Lower leg skin (tissue), 3 donors: ENCODE results near the gene TMEM163.

ENCODE experiments used
- POLR2A ChIP-seq, 2 donors: fragments of 450-650 bp; IDR thresholded peaks; one replicate each; pipeline ENCODE4 v1.6.1; 2016 to 2017; ENCODE audit warnings: antibody characterized with exemption in 2 of 2, mild to moderate bottlenecking in 1 of 2, moderate library complexity in 1 of 2
- TF ChIP-seq, protein P1 (sequence below), 3 donors: fragments of 450-650 bp; IDR thresholded peaks; one replicate each; pipeline ENCODE4 v1.5.1; 2016; ENCODE audit warnings: antibody characterized with exemption in 3 of 3, mild to moderate bottlenecking in 3 of 3, moderate library complexity in 2 of 3

DNA sequence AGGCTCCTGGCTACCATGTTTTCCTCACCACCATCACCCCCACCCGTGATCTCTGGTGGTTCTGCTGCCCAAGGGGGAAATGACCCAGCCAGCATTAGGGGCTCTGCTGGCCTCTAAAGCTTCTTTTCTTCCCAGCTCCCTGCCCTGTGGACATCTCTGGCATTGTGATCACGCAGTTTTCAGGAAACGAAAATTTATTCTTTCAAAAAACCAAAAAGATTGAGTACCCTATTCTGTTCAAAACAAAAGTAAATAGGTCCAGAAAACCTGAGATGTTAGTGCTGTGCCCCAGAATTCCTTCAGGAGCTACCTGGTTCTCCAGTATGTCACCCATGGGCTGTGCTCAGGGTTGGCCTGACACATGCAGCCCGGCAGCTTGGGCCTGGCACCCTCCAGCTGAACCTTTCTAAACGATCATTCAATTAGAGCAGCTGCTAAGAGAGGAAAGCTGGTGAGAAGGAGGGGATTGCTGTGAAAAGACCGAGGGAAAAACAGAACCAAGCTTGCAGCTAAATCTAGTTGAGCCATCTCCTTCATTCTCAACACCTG lies 307.4 kb downstream of the TMEM163 start:
- TF ChIP-seq, protein P1, sequence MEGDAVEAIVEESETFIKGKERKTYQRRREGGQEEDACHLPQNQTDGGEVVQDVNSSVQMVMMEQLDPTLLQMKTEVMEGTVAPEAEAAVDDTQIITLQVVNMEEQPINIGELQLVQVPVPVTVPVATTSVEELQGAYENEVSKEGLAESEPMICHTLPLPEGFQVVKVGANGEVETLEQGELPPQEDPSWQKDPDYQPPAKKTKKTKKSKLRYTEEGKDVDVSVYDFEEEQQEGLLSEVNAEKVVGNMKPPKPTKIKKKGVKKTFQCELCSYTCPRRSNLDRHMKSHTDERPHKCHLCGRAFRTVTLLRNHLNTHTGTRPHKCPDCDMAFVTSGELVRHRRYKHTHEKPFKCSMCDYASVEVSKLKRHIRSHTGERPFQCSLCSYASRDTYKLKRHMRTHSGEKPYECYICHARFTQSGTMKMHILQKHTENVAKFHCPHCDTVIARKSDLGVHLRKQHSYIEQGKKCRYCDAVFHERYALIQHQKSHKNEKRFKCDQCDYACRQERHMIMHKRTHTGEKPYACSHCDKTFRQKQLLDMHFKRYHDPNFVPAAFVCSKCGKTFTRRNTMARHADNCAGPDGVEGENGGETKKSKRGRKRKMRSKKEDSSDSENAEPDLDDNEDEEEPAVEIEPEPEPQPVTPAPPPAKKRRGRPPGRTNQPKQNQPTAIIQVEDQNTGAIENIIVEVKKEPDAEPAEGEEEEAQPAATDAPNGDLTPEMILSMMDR (IDR thresholded peaks at IDR 0.05), result no peak
- TF ChIP-seq POLR2A (IDR thresholded peaks at IDR 0.05), result no peak
